Stimulated activated CD8-positive, alpha-beta memory T cell treated with anti-CD3 and anti-CD28 coated beads, Interleukin-12 subunit alpha, Interleukin-12 subunit beta, amount 100 ng/mL, for 4 hours (primary cell): Measurements from ENCODE around the gene BRAT1.

ENCODE experiments used
- DNase-seq: peaks from one replicate; pipeline ENCODE4 v3.0.0-alpha.2; 2020; ENCODE audit warnings: low read depth

BRAT1 gene

DNA sequence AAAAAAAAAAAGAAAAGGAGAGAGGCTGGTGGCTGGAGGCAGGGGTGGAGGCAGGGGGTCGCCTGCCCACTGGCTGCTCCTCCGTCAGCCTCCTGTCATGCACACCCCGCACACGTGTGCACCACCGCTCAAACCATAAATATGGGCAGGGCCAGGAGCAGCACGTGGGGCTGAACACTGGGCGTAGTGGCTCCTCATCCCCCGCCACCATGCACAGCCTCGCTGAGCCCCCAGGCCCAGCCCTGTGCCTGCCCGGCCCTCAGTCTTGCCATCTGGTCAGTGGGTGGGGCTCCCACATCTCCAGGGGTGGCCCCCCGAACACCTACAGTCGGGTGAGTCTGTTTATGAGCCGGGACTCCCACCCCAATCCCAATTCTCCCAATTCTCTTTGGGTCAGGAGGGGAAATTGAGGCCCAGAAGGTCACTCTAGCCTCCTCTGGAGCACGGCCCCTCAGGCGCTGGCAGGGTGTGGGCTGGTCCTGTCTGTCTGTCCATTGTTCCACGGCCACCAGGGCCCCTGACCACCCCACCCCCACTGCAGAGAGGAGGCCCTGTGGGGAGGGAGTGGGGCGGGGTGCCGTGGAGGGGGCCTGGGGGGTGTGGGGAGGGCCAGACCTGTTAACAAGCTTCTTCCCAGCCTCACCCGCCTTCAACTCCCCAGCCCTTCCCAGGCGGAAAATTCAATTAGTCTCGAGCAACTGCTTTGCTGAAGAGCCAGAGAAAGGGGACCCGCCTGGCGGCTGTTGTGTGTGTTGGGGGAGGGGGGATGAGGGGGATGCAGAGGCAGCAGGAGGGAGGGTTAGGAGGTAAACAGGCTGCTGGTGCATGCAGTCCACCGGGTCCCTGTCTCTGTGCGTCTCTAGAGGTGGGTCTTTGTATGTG, 59.7 kb downstream of the BRAT1 start:
- DNase-seq = no peak

- no peak for DNase-seq
Measured at GRCh38 chr7:2494191-2495130, 60.9 kb downstream of the BRAT1 start.

- no peak for DNase-seq
Measured at GRCh38 chr7:2493205-2494164, 61.8 kb downstream of the BRAT1 start.

GRCh38 chr7:2492038-2492437, 63.3 kb downstream of the BRAT1 start:
- DNase-seq = no peak

DNA sequence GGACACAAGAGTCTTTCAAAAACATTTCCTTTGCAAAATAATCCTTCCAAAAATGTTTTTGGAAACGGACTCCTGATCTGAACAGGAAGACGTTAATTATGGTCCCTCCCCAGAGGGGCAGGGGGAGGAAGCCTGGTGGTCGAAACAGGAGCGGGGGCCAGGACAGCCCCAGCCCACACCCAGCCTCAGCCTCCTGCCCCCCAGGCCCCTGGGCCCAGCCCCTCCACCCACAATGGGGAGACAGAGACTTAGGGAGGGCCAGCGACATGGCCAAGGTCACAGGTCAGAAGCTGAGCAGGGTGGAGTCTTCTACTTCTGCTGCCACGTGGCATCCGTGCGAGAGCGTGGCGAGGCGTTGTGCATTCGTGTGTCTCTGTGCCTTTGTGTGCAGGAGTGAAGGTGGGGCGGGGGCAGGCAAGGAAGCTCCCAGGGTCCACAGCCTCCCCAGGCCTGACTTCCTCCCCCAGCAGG, 65.1 kb downstream of the BRAT1 start:
- no peak for DNase-seq

DNA sequence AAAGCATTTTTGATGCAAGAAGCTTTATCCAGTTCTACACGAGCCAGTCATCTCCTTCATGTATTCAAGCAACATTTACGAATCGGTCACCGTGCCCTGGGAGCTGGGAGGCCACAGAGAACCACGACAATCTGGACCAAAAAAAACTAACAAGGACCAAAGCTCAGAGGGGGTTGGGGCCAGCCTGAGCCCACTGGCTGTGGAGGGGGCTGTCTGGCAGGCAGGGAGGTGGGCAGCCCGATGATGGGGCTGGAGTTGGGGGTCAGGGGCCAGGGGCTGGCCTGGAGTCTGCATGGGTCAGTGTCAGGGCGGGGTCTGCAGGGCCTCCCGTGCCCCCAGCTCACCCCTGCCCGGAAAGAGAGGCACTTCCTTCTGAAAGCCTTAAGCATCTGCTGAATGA, 66.6 kb downstream of the BRAT1 start:
- no peak for DNase-seq

GRCh38 chr7:2488272-2488645, 67.1 kb downstream of the BRAT1 start:
- no peak for DNase-seq
